Activated CD4-positive, alpha-beta T cell treated with anti-CD3 and anti-CD28 coated beads, Interleukin-2, Interleukin-4, amounts not matched to agents 100 ng/mL and 50 ng/mL, durations not matched to agents 16 hours and 8 hours (primary cell): ENCODE results near the gene TMEM62.

Experiments
- DNase-seq: peaks from one replicate; pipeline ENCODE4 v3.0.0-alpha.2; 2020; ENCODE audit warnings: low spot score

The TMEM62 gene

DNA sequence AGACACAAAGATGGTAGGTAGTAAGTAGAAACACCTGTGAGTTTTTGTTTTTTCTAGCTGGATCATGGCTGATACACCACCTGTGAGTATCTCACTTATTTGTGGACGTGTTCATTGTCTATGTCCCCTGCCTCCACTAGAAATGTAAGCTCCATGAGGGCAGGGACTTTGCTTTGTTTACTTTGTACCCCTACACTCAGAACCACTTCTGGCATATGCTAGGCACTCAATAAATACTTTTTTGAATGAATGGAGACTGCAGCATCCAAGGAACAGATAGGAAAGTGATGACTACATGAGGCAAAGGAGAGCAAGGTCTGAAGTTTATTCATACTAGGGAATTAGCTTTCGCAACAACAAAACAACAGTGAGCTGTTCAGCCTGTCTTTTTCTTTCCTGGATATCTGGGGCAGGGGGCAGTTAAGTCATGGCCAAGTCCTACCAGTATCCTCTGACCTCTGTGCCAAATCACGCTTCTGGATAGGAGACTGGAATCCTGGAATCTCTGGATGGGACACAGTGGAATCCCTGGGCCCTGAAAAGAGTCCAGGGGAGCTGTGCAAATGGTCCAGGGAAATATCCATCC, 99.0 kb downstream of the TMEM62 start:
- no peak for DNase-seq
